Ishikawa (cell line): ENCODE measurements around the gene ZNF266.

ENCODE experiments used
- EP300 ChIP-seq: IDR thresholded peaks from 2 replicates; pipeline ENCODE4 v1.6.1; 2012; ENCODE audit warnings: borderline replicate concordance
- MAX ChIP-seq: IDR thresholded peaks from 2 replicates; pipeline ENCODE4 v1.6.1; 2012
- REST ChIP-seq: IDR thresholded peaks from 2 replicates; pipeline ENCODE4 v1.6.1; 2012; ENCODE audit warnings: low read depth, mild to moderate bottlenecking
- TCF12 ChIP-seq: IDR thresholded peaks from 2 replicates; pipeline ENCODE4 v1.6.1; 2012; ENCODE audit warnings: low read depth
- YY1 ChIP-seq: IDR thresholded peaks from 2 replicates; pipeline ENCODE4 v1.6.1; 2012; ENCODE audit warnings: low read depth

- TF ChIP-seq REST (no peak), MAX (no peak), TCF12 (no peak), YY1 (no peak), EP300 (no peak)
These were observed 27.5 kb downstream of the ZNF266 start for GRCh38 chr19:9407827-9408226.
